ENCODE results near the gene CNN3.

DNA sequence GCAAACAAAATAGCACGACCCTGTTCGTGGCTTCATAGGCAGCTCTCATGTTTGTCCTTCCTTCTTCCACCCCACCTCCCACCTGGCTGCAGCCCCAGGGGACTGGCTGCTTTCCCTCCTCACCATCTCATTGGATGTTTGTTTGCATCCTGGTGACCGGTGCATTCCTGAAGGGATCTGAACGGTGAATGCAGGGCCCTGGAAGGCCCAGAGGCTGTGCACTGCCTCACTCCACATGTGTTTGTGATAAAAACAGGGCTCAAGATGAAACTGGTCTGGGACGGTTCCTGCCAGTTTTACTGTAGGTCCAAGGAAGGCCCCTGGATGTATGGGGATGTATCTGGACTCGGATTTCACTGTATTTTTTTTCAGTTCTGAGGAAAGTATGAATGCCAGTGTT lies 42.8 kb downstream of the CNN3 start:
- TF ChIP-seq, protein P1, sequence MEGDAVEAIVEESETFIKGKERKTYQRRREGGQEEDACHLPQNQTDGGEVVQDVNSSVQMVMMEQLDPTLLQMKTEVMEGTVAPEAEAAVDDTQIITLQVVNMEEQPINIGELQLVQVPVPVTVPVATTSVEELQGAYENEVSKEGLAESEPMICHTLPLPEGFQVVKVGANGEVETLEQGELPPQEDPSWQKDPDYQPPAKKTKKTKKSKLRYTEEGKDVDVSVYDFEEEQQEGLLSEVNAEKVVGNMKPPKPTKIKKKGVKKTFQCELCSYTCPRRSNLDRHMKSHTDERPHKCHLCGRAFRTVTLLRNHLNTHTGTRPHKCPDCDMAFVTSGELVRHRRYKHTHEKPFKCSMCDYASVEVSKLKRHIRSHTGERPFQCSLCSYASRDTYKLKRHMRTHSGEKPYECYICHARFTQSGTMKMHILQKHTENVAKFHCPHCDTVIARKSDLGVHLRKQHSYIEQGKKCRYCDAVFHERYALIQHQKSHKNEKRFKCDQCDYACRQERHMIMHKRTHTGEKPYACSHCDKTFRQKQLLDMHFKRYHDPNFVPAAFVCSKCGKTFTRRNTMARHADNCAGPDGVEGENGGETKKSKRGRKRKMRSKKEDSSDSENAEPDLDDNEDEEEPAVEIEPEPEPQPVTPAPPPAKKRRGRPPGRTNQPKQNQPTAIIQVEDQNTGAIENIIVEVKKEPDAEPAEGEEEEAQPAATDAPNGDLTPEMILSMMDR (IDR thresholded peaks at IDR 0.05), result no peak
- TF ChIP-seq POLR2A (IDR thresholded peaks at IDR 0.05) (no peak), EP300 (IDR thresholded peaks at IDR 0.05; ENCODE audit: low read depth) (no peak), POLR2AphosphoS5 (IDR thresholded peaks at IDR 0.05) (no peak)

Measured in transverse colon (tissue), 4 donors.